ENCODE measurements around the gene DCTD.

The DCTD gene

GRCh38 chr4:182842104-182842600 is 75.0 kb downstream of the DCTD start:
- TF ChIP-seq FOXP2 (optimal IDR thresholded peaks at IDR 0.05; ENCODE audit: borderline replicate concordance, extremely low read depth, extremely low read length, insufficient read depth) (no peak), TAF1 (IDR thresholded peaks at IDR 0.05; ENCODE audit: borderline replicate concordance, insufficient read depth, low read length) (no peak), SIN3A (IDR thresholded peaks at IDR 0.05; ENCODE audit: borderline replicate concordance, insufficient read depth, low read length) (no peak), POLR2AphosphoS5 (IDR thresholded peaks at IDR 0.05; ENCODE audit: low read depth, low read length) (no peak)
- TF ChIP-seq, protein P1, sequence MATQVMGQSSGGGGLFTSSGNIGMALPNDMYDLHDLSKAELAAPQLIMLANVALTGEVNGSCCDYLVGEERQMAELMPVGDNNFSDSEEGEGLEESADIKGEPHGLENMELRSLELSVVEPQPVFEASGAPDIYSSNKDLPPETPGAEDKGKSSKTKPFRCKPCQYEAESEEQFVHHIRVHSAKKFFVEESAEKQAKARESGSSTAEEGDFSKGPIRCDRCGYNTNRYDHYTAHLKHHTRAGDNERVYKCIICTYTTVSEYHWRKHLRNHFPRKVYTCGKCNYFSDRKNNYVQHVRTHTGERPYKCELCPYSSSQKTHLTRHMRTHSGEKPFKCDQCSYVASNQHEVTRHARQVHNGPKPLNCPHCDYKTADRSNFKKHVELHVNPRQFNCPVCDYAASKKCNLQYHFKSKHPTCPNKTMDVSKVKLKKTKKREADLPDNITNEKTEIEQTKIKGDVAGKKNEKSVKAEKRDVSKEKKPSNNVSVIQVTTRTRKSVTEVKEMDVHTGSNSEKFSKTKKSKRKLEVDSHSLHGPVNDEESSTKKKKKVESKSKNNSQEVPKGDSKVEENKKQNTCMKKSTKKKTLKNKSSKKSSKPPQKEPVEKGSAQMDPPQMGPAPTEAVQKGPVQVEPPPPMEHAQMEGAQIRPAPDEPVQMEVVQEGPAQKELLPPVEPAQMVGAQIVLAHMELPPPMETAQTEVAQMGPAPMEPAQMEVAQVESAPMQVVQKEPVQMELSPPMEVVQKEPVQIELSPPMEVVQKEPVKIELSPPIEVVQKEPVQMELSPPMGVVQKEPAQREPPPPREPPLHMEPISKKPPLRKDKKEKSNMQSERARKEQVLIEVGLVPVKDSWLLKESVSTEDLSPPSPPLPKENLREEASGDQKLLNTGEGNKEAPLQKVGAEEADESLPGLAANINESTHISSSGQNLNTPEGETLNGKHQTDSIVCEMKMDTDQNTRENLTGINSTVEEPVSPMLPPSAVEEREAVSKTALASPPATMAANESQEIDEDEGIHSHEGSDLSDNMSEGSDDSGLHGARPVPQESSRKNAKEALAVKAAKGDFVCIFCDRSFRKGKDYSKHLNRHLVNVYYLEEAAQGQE (IDR thresholded peaks at IDR 0.05; ENCODE audit: insufficient read depth in 1 of 2, low read depth in 2 of 2, low read length in 2 of 2): no peak

GRCh38 chr4:182840108-182840507 is 77.1 kb downstream of the DCTD start:
- TF ChIP-seq SIN3A (IDR thresholded peaks at IDR 0.05; ENCODE audit: borderline replicate concordance, insufficient read depth, low read length) (no peak), FOXP2 (optimal IDR thresholded peaks at IDR 0.05; ENCODE audit: borderline replicate concordance, extremely low read depth, extremely low read length, insufficient read depth) (no peak), POLR2AphosphoS5 (IDR thresholded peaks at IDR 0.05; ENCODE audit: low read depth, low read length) (no peak), TAF1 (IDR thresholded peaks at IDR 0.05; ENCODE audit: borderline replicate concordance, insufficient read depth, low read length) (no peak)
- TF ChIP-seq, protein P1 (IDR thresholded peaks at IDR 0.05; ENCODE audit: insufficient read depth in 1 of 2, low read depth in 2 of 2, low read length in 2 of 2): no peak
